GM19452 (cell line): ENCODE measurements around the gene SUPT6H.

Experiments
- ATAC-seq: cut with Tn5 transposase; IDR thresholded peaks from one replicate; pipeline ENCODE4 v1.9.1; 2021; ENCODE audit not compliant: unreplicated experiment

The SUPT6H gene

GRCh38 chr17:28700278-28700677 is 38.3 kb downstream of the SUPT6H start:
- ATAC-seq, result no peak

DNA sequence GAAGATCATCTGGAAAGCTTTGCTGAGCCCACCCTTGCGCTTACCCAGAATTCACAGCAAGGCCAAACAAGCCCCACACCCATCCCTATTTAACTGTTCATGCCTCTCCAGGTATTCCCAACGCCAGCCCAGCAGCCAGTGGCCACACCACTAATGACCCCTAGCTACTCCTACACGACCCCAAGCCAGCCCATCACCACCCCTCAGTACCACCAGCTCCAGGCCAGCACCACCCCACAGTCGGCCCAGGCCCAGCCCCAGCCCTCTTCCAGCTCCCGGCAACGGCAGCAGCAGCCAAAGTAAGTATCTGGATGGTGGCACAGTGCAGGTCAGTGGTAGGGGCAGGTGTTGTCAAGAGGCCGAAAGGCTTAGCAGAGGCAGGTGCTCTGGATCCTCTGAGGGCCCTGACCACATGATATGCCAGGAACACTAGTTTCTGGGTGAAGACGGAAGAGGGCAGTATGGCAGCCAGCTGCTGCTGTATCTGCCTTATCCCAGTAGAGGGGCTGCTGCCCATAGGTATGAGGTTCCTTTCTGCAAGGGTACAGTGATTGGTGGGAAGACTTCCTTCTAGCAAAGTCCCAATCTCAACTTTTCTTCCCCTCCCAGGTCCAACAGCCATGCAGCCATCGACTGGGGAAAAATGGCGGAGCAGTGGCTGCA is 39.0 kb downstream of the SUPT6H start:
- ATAC-seq, result no peak

DNA sequence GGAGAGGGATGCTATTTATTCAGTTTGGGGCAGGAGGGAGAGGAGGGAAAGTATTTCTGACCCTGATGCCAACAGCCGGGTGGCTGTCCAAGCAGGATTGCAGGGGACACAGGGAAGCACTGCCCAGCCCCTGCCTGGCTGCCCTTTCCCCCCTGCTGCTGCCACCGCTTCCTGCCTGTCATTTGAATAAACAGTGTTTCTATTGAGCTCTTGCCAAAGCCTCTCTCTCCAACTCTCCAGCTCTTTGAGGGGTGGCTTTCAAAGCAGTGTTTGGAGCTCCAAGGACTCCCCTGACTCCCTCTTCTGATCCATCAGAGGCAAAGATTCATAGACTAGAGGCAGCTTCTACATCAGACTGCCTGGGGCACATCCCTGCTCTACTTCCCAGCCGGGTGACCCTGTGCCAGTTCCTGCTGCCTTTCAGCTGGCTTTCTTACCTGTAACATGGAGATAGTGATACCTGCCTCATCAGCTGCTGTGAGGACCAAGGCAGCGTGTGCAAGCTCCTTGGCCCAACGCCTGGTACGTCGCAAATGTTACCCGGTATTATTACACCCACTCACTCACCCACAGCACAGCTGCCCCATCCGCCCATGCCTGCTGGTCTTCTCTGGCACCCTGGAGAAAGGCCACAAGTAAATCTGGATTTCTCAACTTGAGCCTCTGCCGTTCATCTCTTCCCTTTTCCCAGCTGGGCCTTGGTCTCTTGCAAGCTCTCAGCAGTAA is 40.2 kb downstream of the SUPT6H start:
- no peak for ATAC-seq

GRCh38 chr17:28702752-28703150 is 40.7 kb downstream of the SUPT6H start:
- ATAC-seq, result no peak

- no peak for ATAC-seq
Observed at GRCh38 chr17:28703552-28704218, 41.7 kb downstream of the SUPT6H start.

DNA sequence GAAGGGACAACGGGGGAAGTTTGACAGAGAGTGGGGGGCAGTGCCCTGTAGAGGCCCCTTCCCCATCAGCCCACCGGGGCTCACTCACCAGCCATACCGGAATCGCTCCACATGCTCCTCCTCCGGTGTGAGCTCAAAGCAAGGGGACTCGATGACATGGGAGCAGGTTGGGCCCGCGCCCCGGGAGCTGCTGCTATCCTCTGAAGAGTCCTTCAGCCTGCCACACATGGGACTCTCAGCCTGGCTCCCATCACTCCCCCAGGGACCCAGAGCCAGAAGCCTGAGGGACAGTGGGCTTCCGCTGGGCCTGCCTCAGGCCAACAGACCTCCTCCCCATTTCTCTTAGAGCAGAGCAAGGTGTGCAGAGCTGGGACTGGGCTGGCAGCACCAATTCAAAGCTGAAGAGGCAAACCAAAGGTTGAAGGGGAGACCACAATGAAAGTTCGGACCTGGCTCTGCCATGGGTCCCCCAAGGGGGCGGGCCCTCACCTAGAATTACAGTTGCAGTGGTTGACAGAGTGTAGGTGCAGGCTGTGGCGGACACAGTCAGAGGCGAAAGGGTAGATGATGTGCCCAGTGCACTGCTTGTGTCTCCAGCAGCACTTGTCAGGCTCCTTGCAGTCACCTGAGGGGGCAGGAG is 42.3 kb downstream of the SUPT6H start:
- ATAC-seq, result no peak

DNA sequence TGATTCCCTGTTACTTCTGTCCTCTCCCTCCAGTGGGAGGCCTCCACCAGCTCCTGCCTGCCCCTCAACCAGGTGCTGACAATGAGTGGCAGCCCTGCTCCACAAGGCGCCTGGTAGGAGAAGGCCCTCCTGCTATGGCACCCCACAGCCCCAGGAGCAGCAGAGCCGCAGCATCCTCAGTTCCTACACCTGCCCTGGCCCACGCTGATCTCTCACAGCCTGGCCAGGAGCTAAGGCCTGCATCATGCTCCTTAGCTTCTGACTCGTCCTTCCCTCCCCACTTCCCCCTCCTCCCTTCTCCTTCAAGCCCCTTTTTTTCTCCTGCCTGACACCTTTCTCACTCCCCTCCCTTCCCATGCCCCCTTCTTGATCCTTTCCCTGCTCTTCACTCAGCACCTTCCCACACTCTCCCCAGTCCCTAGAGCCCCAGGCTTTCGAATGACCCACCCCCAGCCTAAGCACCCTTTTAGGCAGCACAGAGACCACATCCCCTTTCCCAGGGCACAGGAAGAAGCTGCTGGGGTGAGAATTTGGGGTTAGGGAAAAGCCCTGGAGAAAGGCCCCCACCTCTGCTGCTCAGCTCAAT is 43.2 kb downstream of the SUPT6H start:
- no peak for ATAC-seq

DNA sequence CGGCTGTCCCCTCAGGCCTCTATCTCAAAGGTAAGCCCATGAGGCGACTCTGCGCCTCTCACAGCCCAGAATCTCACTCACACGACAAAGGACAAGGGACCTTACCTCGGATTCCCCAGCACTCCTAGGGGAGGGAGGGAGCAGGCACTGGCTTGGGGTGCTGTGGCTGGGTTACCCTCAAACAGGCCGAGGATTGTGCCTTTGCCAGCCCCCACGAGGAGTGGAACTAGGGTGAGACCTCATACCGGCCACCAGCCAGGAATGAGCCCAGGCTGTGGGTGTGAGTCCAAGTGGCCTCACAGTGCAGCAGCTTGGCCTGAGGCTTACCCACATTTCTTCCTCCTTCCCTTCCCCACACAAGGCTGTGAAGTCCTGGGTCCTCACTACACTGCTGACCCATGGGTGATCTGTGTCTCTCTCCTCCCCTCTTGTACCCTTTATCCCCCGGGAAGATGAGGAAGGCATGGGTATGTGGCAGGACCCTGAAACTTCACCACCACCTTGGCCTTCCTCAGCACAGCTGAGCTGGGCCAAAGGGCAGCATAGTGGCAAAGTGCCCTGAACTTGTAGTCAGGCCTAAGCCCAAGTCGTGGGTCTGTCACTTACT is 43.8 kb downstream of the SUPT6H start:
- ATAC-seq, result no peak

DNA sequence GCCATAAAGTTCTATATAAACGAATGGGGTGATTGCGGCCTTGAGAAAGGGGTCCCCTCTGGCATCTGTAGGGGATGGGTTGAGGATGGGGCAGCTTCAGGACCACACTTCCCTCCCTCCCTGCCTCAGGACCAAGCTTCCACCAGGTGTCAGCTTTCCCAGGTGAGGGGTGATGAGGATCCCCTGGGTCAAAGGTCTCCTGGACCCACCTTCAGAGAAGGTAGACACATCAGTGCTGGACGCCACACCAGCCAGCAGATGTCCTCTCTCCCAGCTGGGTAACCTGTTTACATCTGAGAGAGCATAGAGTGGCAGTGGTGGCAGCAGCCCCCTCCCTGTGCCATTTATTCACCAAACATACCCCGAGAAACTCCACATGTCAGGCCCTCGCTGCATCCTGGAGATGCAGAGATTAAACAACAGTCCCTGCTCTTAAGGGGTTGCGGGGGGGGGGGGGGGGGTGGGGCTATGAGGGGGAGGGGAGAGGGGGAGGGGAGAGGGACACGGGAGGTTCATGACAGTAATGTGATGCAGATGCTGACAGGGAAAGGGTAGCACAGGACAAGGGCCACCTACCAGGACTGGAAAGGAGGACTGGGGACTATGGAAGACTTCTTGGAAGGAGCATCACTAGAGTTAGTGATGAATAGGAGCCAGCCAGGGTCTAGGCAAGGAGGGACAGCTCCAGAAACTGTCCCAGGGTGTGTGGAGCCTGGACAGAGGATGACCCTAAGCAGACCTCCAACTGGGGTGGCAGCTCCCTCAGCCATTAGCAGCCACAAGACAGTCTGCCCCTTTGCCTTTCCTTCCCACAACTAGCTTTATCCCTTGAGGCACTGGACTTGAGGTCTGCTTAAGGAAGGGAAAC is 44.7 kb downstream of the SUPT6H start:
- ATAC-seq, result no peak

DNA sequence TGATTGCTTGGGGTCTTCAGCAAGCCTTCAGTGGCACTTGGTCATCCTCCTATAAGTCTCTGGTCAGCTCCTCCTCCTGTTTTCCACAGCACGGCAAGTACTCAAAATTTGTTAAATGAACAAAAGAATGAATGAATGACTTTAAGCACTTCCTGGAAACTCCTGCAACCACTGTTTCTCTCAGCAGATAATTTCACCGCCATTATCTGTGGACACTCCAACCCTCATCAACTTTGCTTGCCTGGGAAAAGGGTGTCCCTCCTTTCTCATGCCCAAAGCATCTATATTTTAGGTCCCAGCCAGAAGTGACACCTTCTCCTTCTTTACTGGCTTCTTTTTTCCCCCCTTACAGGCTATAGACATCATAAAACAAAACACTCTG is 45.3 kb downstream of the SUPT6H start:
- no peak for ATAC-seq

DNA sequence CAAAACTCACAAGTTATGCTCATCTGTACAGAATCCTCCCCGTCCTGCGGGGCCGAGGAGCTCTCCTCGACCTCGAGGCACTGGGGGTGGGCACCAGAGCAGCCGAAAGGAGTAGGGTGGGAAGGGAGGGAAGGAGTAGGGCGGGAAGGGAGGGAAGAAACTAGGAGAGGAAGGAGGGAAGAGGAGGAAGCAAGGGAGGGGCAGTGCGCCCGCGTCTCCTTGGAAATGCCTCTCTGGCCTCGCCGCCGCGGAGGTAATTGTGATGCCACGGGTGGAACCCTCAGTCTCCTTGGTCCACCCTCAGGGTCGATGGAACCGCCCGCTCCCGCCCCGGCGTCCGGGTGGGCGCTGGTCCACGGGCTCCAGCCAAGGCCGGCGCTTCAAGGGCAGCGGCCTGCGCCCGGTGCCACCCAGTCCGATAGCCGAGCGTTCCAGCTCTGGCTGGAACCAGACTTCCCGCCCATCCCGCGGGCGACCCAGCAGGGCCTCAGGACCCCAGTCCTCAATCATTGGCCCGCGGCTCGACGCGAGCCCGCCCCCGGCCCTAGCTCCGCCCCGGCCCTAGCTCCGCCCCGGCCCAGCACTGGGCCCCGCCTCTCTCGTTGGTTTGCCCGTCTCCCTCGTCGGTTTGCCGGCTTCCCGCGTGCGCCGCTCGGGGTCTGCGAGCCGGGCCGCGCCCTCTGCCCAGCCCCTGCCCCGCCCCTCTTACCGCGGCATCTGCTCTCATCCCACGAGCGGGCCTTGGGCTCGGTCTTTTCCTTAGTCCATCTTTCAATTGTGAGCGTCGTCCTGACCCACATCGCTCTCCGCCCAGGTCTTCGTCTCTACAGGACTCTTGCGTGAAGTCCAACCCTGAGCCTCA is 49.1 kb downstream of the SUPT6H start:
- ATAC-seq, result peak; percentile 83

DNA sequence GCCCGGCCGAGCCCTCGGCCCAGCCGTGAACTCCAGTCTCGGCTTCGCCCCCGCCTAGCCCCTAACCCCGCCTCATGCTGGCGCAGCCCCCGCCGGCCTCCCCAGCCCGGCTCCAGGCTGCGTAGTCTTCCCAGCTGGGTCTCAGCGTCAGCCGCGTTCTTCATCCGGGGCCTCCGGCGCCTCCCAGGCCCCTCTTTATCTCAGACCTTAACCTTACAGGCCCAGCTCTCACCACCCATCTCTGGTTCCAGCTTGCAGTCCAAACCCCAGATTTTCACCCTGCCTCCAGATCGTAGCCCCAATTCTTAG is 49.7 kb downstream of the SUPT6H start, which contains the start of gene PROCA1:
PROCA1 (minus strand) TSS at position 166 of the 309 bp plus-strand sequence. CDS start 228 bp downstream, outside the sequence.
- ATAC-seq, result peak; percentile 23

- ATAC-seq, result no peak
Observed at GRCh38 chr17:28712032-28712704, 50.2 kb downstream of the SUPT6H start.

- no peak for ATAC-seq
Observed at GRCh38 chr17:28712705-28713415, 50.9 kb downstream of the SUPT6H start.

DNA sequence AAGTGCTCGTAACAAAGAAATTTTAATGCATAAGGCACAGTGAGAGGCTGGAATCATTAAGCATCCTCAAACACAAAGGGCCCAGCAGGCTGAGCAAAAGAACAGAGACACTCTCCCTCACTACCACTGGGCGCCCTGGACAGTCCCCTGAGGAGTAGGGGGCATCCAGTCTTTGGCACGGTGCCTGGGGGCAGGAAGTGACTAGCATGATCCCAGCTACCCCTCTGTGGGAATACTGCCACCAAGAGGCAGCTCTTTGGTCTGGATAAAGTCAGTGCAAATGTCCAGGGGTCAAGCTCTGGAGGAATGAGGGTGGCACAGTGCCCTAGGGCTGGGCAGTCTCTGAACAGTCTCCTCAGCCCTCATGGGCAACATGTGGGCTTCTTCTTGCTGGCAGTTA is 52.3 kb downstream of the SUPT6H start:
- no peak for ATAC-seq

DNA sequence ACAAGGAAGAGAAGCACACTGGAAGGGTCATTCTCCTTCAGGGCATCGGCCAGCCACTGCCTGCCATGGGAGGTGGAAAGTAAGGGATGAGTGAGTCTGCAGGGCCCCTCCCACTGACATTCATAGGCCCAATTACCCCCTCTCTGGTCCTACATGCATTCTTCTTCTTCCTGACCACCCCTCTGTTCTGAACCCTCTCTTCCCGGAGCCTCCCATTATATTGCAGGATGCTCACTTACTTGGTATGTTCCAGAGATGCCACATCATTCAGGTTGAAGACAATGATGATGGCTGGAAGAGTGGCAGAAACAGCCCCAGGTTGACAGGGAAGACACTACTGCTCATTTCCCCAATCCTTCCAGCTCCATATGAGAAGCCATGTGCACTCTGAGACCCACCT is 53.2 kb downstream of the SUPT6H start:
- ATAC-seq, result no peak

DNA sequence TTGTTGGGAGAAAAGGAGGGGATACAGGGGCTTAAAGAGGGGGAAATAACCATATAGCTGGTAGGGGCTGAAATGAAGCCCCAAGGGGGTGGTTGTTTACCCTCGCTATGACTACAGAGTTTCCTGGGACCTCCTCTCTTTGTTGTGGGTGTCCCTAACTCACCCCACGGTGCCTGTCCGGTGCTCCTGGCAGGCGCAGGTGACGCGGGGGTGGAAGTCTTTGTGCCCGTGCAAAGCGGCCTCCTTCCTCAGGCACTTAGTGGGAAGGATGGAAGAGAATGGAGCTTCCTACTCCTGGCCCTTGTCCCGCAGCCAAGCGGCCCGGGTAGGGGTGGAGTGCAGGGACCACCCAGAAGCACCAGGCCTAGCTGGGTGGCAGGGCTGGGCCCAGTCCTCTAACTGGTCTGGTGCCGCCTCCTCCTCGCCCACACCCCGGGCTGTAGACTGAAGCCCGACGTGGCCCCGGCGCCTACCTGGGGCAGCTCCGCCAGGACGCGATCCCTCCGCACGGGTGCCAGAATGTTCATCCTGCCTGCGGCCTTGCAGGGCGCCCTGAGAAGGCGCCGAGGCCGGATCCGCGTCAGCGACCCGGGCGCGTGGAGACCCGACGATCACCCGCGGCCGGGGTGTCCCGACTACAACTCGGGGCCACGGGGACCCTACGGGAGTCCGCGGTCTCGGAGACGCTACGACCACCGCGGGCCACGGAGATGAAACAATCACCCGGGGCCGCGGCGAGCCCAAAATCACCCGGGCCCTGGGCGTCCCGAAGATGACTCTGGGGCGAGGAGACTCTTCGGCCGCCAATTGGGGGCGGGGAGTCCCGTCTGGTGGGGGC is 55.0 kb downstream of the SUPT6H start:
- no peak for ATAC-seq
